ENCODE results near the gene GPR176.

The GPR176 gene

DNA sequence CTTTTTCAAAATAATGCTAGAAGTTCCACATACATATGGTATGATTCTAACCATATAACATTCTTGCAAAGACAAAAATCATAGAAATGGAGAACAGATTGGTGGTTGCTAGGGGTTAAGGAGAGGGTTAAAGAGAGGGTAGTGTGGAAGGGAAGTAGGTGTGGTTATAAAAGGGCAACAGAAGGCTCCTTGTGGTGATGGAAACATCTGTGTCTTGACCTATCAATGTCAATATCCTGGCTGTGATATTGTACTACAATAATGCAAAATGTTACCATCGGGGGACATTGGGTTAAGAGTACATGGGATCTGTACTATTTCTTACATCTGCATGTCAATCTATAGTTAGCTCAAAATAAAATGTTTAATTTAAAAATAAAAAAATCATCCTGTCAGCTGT is 69.6 kb downstream of the GPR176 start:
- H3K9me3 ChIP-seq (ENCODE audit: control insufficient read depth in 1 of 2, low read length in 2 of 2), result no peaks in the 10 kb centered on the region
- no peak overlapping the region for H3K4me3 ChIP-seq (ENCODE audit: low read depth in 1 of 2, low read length in 2 of 2)
- H3K27me3 ChIP-seq (ENCODE audit: control insufficient read depth in 1 of 2, insufficient read depth in 2 of 2, low read length in 2 of 2), result no peaks in the 10 kb centered on the region
- H3K36me3 ChIP-seq (ENCODE audit: control insufficient read depth in 1 of 2, insufficient read depth in 2 of 2, low read length in 2 of 2), result no peaks in the 10 kb centered on the region
- H3K4me1 ChIP-seq (ENCODE audit: control insufficient read depth in 1 of 2, insufficient read depth in 2 of 2, low read length in 2 of 2), result no peaks in the 10 kb centered on the region
- H3K27ac ChIP-seq (ENCODE audit: low read depth, low read length), result no peak overlapping the region
- no peak overlapping the region for H3K9ac ChIP-seq (ENCODE audit: low read depth in 1 of 2, low read length in 2 of 2)

DNA sequence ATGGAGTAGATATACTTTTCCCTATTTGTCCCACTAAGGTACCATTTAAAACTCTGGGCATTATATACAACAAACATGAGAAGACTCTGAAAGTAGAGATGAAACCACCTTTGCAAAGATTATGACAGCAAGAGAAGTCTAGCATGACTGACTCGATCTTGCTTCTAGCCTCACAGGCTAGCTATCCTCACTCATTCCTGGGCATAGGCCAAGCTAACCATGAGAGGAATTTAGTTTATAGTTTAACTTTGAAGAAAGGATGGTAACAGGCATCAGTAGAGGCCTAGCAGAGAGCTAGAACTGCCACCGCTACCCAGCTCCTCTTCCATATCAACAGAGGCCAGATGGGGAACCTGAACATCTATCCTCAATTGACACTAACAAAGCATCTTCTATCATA is 74.0 kb downstream of the GPR176 start:
- H3K9ac ChIP-seq (ENCODE audit: low read depth in 1 of 2, low read length in 2 of 2), result no peak overlapping the region
- H3K4me3 ChIP-seq (ENCODE audit: low read depth in 1 of 2, low read length in 2 of 2), result no peak overlapping the region
- H3K27ac ChIP-seq (ENCODE audit: low read depth, low read length), result no peak overlapping the region
- H3K27me3 ChIP-seq (ENCODE audit: control insufficient read depth in 1 of 2, insufficient read depth in 2 of 2, low read length in 2 of 2), result no peaks in the 10 kb centered on the region
- no peaks in the 10 kb centered on the region for H3K4me1 ChIP-seq (ENCODE audit: control insufficient read depth in 1 of 2, insufficient read depth in 2 of 2, low read length in 2 of 2)
- H3K9me3 ChIP-seq (ENCODE audit: control insufficient read depth in 1 of 2, low read length in 2 of 2), result no peaks in the 10 kb centered on the region
- no peaks in the 10 kb centered on the region for H3K36me3 ChIP-seq (ENCODE audit: control insufficient read depth in 1 of 2, insufficient read depth in 2 of 2, low read length in 2 of 2)

DNA sequence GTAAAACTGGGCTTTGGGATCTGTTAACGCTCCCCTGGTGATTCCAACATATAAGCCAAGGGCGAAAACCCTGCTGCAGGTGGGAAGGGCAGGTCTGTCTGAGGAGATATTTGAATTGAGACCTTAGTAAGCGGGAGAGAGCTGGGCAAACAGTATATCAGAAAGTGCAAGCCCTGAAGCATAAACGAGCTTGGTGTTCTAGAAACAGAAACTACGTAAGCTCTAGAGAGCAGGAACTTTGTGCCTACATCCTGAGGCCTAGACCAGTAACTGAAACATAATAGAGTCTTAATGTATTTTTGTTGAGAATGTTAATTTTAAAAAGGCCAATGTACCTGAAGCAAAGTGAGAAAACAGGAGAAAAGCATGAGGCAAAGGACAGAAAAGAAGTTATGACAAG is 74.5 kb downstream of the GPR176 start:
- no peak overlapping the region for H3K4me3 ChIP-seq (ENCODE audit: low read depth in 1 of 2, low read length in 2 of 2)
- H3K27ac ChIP-seq (ENCODE audit: low read depth, low read length), result no peak overlapping the region
- no peaks in the 10 kb centered on the region for H3K9me3 ChIP-seq (ENCODE audit: control insufficient read depth in 1 of 2, low read length in 2 of 2)
- H3K36me3 ChIP-seq (ENCODE audit: control insufficient read depth in 1 of 2, insufficient read depth in 2 of 2, low read length in 2 of 2), result no peaks in the 10 kb centered on the region
- no peaks in the 10 kb centered on the region for H3K27me3 ChIP-seq (ENCODE audit: control insufficient read depth in 1 of 2, insufficient read depth in 2 of 2, low read length in 2 of 2)
- H3K4me1 ChIP-seq (ENCODE audit: control insufficient read depth in 1 of 2, insufficient read depth in 2 of 2, low read length in 2 of 2), result no peaks in the 10 kb centered on the region
- H3K9ac ChIP-seq (ENCODE audit: low read depth in 1 of 2, low read length in 2 of 2), result no peak overlapping the region

DNA sequence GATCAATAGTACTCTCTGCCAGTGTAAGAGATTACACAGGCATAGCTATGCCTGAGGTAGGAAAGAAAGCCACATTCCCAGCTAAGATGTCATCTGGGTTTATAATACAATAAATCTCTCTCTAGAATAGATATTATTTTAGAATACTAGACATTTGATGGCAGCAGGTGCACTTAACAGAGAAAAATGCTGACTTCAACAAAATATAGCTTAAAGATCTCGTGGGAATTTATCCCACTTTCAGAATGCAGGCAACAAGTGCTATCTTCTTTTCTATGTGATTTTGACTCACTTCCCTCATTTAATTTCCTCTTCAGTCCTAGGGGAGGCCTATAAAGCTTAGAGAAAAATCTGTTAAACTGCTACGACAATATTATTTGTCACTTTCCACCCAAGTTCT is 76.5 kb downstream of the GPR176 start:
- Histone ChIP-seq H3K36me3 (ENCODE audit: control insufficient read depth in 1 of 2, insufficient read depth in 2 of 2, low read length in 2 of 2) (no peaks in the 10 kb centered on the region), H3K9me3 (ENCODE audit: control insufficient read depth in 1 of 2, low read length in 2 of 2) (no peaks in the 10 kb centered on the region), H3K27ac (ENCODE audit: low read depth, low read length) (no peak overlapping the region), H3K9ac (ENCODE audit: low read depth in 1 of 2, low read length in 2 of 2) (no peak overlapping the region), H3K4me1 (ENCODE audit: control insufficient read depth in 1 of 2, insufficient read depth in 2 of 2, low read length in 2 of 2) (no peaks in the 10 kb centered on the region), H3K4me3 (ENCODE audit: low read depth in 1 of 2, low read length in 2 of 2) (no peak overlapping the region), H3K27me3 (ENCODE audit: control insufficient read depth in 1 of 2, insufficient read depth in 2 of 2, low read length in 2 of 2) (no peaks in the 10 kb centered on the region)

DNA sequence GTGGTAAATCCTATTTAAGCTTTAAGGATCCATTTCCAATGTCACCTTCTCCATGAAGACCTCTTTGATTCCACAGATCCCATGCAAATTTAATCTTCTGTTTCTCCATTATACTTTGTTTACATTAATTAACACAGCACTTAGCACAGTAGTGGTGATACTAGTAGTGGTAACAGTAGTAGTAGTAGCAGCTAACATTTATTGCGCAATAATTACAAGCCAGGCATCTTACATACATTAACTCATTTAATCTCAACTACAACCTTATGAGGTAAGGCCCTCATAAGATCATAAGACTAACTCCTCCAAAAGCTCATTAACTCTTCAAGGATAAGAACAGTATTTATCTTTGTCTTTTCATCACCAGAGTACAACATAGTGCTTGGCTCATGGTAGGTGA is 82.6 kb downstream of the GPR176 start:
- no peak overlapping the region for H3K27ac ChIP-seq (ENCODE audit: low read depth, low read length)
- H3K4me1 ChIP-seq (ENCODE audit: control insufficient read depth in 1 of 2, insufficient read depth in 2 of 2, low read length in 2 of 2), result no peaks in the 10 kb centered on the region
- no peaks in the 10 kb centered on the region for H3K36me3 ChIP-seq (ENCODE audit: control insufficient read depth in 1 of 2, insufficient read depth in 2 of 2, low read length in 2 of 2)
- no peak overlapping the region for H3K9ac ChIP-seq (ENCODE audit: low read depth in 1 of 2, low read length in 2 of 2)
- H3K4me3 ChIP-seq (ENCODE audit: low read depth in 1 of 2, low read length in 2 of 2), result no peak overlapping the region
- no peaks in the 10 kb centered on the region for H3K27me3 ChIP-seq (ENCODE audit: control insufficient read depth in 1 of 2, insufficient read depth in 2 of 2, low read length in 2 of 2)
- H3K9me3 ChIP-seq (ENCODE audit: control insufficient read depth in 1 of 2, low read length in 2 of 2), result no peaks in the 10 kb centered on the region

DNA sequence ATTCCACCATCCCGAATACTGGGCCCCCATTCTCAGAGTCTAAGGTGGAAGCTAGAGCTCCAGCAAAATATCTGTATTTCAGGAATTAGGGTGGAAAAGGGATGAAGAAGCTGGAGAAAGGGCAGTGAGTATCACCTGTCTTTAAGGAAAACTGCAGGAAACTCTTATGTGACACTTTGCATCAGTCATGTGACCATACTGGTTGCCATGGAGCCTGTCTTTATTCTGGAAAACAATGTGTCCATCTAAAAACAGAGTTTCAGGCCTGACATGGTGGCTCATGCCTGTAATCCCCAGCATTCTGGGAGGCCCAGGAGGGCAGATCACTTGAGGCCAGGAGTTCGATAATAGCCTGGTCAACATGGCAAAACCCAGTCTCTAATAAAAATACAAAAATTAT is 84.5 kb downstream of the GPR176 start:
- Histone ChIP-seq H3K36me3 (ENCODE audit: control insufficient read depth in 1 of 2, insufficient read depth in 2 of 2, low read length in 2 of 2) (no peaks in the 10 kb centered on the region), H3K9ac (ENCODE audit: low read depth in 1 of 2, low read length in 2 of 2) (no peak overlapping the region), H3K27ac (ENCODE audit: low read depth, low read length) (no peak overlapping the region), H3K4me3 (ENCODE audit: low read depth in 1 of 2, low read length in 2 of 2) (no peak overlapping the region), H3K27me3 (ENCODE audit: control insufficient read depth in 1 of 2, insufficient read depth in 2 of 2, low read length in 2 of 2) (no peaks in the 10 kb centered on the region), H3K4me1 (ENCODE audit: control insufficient read depth in 1 of 2, insufficient read depth in 2 of 2, low read length in 2 of 2) (no peaks in the 10 kb centered on the region), H3K9me3 (ENCODE audit: control insufficient read depth in 1 of 2, low read length in 2 of 2) (no peaks in the 10 kb centered on the region)

DNA sequence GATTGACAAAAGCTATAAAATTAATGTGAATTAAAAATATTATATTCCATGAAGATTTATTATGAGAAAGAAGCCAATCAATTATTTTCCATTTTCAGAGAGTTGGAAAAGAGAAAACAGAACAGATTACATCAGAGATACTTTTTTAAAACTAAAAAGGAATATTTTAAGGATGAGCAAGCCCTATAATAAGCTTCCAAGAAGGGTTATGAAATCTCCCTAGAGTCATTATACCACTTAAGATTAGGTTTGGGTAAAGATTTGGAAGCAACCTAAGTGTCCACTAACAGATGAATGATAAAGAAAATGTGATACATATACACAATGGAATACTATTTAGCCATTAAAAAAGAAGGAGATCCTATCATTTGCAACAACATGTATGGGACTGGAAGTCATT is 85.8 kb downstream of the GPR176 start:
- no peak overlapping the region for H3K9ac ChIP-seq (ENCODE audit: low read depth in 1 of 2, low read length in 2 of 2)
- no peaks in the 10 kb centered on the region for H3K27me3 ChIP-seq (ENCODE audit: control insufficient read depth in 1 of 2, insufficient read depth in 2 of 2, low read length in 2 of 2)
- H3K36me3 ChIP-seq (ENCODE audit: control insufficient read depth in 1 of 2, insufficient read depth in 2 of 2, low read length in 2 of 2), result no peaks in the 10 kb centered on the region
- no peaks in the 10 kb centered on the region for H3K9me3 ChIP-seq (ENCODE audit: control insufficient read depth in 1 of 2, low read length in 2 of 2)
- no peak overlapping the region for H3K27ac ChIP-seq (ENCODE audit: low read depth, low read length)
- no peaks in the 10 kb centered on the region for H3K4me1 ChIP-seq (ENCODE audit: control insufficient read depth in 1 of 2, insufficient read depth in 2 of 2, low read length in 2 of 2)
- no peak overlapping the region for H3K4me3 ChIP-seq (ENCODE audit: low read depth in 1 of 2, low read length in 2 of 2)

DNA sequence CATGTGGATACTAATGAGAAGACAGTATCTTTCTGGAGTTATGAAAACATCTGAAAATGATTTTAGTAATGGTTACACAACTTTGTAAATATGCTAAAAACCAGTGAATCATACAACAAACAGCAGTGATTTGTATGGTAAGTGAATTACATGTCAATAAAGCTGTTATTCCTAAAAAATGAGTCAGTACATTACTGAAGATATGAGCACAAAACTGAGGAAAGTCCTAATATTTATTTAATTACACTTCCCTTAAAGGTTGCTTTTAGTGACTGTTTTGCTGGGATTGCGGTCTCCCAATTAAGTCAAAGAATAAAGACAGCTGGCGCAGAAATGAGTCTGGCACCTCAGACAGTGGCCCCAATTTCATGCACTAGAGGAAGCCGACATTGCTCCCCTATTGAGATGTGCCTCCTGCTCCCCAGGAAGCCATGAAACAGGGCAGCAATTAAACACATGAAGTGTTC is 86.5 kb downstream of the GPR176 start:
- H3K27me3 ChIP-seq (ENCODE audit: control insufficient read depth in 1 of 2, insufficient read depth in 2 of 2, low read length in 2 of 2), result no peaks in the 10 kb centered on the region
- H3K27ac ChIP-seq (ENCODE audit: low read depth, low read length), result no peak overlapping the region
- no peaks in the 10 kb centered on the region for H3K4me1 ChIP-seq (ENCODE audit: control insufficient read depth in 1 of 2, insufficient read depth in 2 of 2, low read length in 2 of 2)
- H3K4me3 ChIP-seq (ENCODE audit: low read depth in 1 of 2, low read length in 2 of 2), result no peak overlapping the region
- H3K9me3 ChIP-seq (ENCODE audit: control insufficient read depth in 1 of 2, low read length in 2 of 2), result no peaks in the 10 kb centered on the region
- H3K36me3 ChIP-seq (ENCODE audit: control insufficient read depth in 1 of 2, insufficient read depth in 2 of 2, low read length in 2 of 2), result no peaks in the 10 kb centered on the region
- no peak overlapping the region for H3K9ac ChIP-seq (ENCODE audit: low read depth in 1 of 2, low read length in 2 of 2)

DNA sequence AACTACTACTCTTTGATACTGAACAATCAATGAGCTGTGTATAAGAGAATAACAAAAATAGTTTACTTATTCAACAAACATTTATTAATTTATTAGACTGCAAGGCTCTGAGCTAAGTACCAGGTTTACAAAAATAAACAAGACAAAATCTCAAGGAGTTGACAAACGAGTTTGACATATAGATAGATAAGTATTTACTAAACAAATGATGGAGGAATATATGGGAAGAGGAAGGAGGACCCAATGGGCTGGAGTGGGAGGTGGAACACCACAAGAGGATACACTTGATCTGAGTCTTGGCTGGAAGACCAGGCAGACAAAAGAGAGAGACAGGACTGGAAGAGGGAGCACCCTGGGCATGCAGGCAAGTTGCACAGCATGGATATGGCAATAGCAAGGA is 89.9 kb downstream of the GPR176 start:
- H3K36me3 ChIP-seq (ENCODE audit: control insufficient read depth in 1 of 2, insufficient read depth in 2 of 2, low read length in 2 of 2), result no peaks in the 10 kb centered on the region
- no peaks in the 10 kb centered on the region for H3K27me3 ChIP-seq (ENCODE audit: control insufficient read depth in 1 of 2, insufficient read depth in 2 of 2, low read length in 2 of 2)

DNA sequence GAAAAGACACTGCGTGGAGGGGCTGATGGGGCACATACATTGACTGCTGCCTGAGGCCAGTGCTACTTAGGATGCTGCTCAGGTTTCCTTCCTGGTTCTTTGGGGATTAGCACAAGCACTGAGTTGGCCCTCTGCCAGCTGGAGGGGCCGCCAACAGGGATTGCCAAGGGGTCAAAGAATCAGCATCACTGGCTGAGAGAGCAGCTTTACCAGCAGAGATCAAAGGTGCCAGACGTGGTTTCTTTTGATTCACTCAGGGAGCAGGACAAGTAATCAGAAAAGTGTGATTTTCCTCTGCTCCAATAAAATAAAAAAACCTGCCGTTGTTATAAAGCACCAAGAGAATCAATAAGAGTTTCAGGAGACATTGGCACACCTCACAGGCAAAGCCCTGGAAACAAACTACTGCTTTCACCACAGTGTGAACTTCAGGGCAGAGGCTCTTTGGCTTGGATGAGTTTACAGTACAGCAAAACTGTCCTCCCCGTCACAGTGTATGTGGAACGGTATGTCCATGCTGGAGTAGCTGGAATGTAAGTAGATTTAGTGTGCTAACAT is 91.6 kb downstream of the GPR176 start:
- Histone ChIP-seq H3K36me3 (ENCODE audit: control insufficient read depth in 1 of 2, insufficient read depth in 2 of 2, low read length in 2 of 2) (no peaks in the 10 kb centered on the region), H3K27me3 (ENCODE audit: control insufficient read depth in 1 of 2, insufficient read depth in 2 of 2, low read length in 2 of 2) (no peaks in the 10 kb centered on the region), H3K9me3 (ENCODE audit: control insufficient read depth in 1 of 2, low read length in 2 of 2) (no peaks in the 10 kb centered on the region), H3K4me3 (ENCODE audit: low read depth in 1 of 2, low read length in 2 of 2) (no peak overlapping the region), H3K27ac (ENCODE audit: low read depth, low read length) (no peak overlapping the region), H3K9ac (ENCODE audit: low read depth in 1 of 2, low read length in 2 of 2) (no peak overlapping the region), H3K4me1 (ENCODE audit: control insufficient read depth in 1 of 2, insufficient read depth in 2 of 2, low read length in 2 of 2) (no peaks in the 10 kb centered on the region)

More for the DNA sequence above, 89.9 kb downstream of the GPR176 start:
- Histone ChIP-seq H3K4me3 (ENCODE audit: low read depth in 1 of 2, low read length in 2 of 2) (no peak overlapping the region), H3K4me1 (ENCODE audit: control insufficient read depth in 1 of 2, insufficient read depth in 2 of 2, low read length in 2 of 2) (no peaks in the 10 kb centered on the region), H3K27ac (ENCODE audit: low read depth, low read length) (no peak overlapping the region), H3K9ac (ENCODE audit: low read depth in 1 of 2, low read length in 2 of 2) (no peak overlapping the region), H3K9me3 (ENCODE audit: control insufficient read depth in 1 of 2, low read length in 2 of 2) (no peaks in the 10 kb centered on the region)

DNA sequence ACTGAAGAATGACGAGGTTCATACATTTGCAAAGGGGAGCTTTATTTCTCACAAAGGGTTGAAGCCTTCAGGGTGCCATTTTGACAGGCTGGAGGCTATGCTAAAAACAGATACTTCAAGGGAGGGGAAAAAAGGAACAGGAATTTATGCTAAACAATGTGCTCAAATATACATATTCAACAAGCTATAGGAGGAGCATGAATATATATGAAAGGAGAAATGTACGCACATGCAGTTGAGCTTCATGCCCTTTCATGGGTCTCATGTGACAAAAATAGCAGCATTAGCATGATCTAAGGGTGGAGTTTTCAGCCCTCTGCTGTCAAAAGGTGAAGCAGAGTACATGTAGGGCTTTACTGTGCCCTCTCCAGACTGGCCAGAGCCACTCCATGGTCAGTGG is 93.1 kb downstream of the GPR176 start:
- Histone ChIP-seq H3K27me3 (ENCODE audit: control insufficient read depth in 1 of 2, insufficient read depth in 2 of 2, low read length in 2 of 2) (no peaks in the 10 kb centered on the region), H3K4me1 (ENCODE audit: control insufficient read depth in 1 of 2, insufficient read depth in 2 of 2, low read length in 2 of 2) (no peaks in the 10 kb centered on the region), H3K4me3 (ENCODE audit: low read depth in 1 of 2, low read length in 2 of 2) (no peak overlapping the region), H3K9ac (ENCODE audit: low read depth in 1 of 2, low read length in 2 of 2) (no peak overlapping the region), H3K36me3 (ENCODE audit: control insufficient read depth in 1 of 2, insufficient read depth in 2 of 2, low read length in 2 of 2) (no peaks in the 10 kb centered on the region), H3K9me3 (ENCODE audit: control insufficient read depth in 1 of 2, low read length in 2 of 2) (no peaks in the 10 kb centered on the region), H3K27ac (ENCODE audit: low read depth, low read length) (no peak overlapping the region)
